ENCODE results near the gene ACER3. TPM values are rescaled to one million over a fixed set of nuclear protein-coding genes. Genes with fewer than 3 reads are reported as not detected.

The ACER3 gene
- total RNA-seq, 1 donor from 2014 or later: 14.7 TPM

GRCh38 chr11:76872959-76873827 is 12.5 kb downstream of the ACER3 start:
- Mint-ChIP-seq H3K27ac (no peak overlapping the region), H3K4me1 (ENCODE audit: low read depth) (peaks cover 9% of the 10 kb centered on the region), H3K9me3 (ENCODE audit: low read depth) (no peaks in the 10 kb centered on the region), H3K36me3 (ENCODE audit: insufficient read depth) (peaks cover 10% of the 10 kb centered on the region), H3K4me3 (ENCODE audit: low read depth) (no peak overlapping the region), H3K27me3 (no peaks in the 10 kb centered on the region)
- no peak for DNase-seq (ENCODE audit: low spot score, unreplicated experiment)
- no peak for TF ChIP-seq CTCF (IDR thresholded peaks at IDR 0.05; ENCODE audit: unreplicated experiment)

DNA sequence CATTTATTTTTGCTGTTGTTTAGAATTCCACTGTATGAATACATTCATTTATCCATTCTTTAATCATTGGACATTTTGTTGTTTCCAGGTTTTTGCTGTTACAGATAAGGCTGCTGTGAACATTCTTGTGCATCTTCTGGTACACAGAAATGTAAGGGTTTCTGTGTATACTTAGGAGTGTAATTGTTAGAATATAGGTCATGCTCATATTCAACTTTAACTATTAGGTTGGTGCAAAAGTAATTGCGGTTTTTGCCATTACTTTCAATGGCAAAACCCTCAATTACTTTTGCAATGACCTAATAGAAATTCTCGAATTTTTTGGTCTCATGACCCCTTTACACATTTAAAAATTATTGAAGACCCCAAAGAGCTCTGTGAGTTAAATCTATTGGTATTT is 17.3 kb downstream of the ACER3 start:
- no peak for TF ChIP-seq CTCF (IDR thresholded peaks at IDR 0.05; ENCODE audit: unreplicated experiment)
- no peak overlapping the region for H3K27ac Mint-ChIP-seq
- peaks cover 1% of the 10 kb centered on the region for H3K36me3 Mint-ChIP-seq (ENCODE audit: insufficient read depth)
- H3K4me1 Mint-ChIP-seq (ENCODE audit: low read depth): peaks cover 9% of the 10 kb centered on the region
- H3K9me3 Mint-ChIP-seq (ENCODE audit: low read depth): peaks cover 4% of the 10 kb centered on the region
- no peak overlapping the region for H3K4me3 Mint-ChIP-seq (ENCODE audit: low read depth)
- DNase-seq (ENCODE audit: low spot score, unreplicated experiment): no peak
- no peaks in the 10 kb centered on the region for H3K27me3 Mint-ChIP-seq

- Mint-ChIP-seq H3K4me3 (ENCODE audit: low read depth) (no peak overlapping the region), H3K27me3 (no peaks in the 10 kb centered on the region), H3K27ac (no peak overlapping the region), H3K9me3 (ENCODE audit: low read depth) (peaks cover 4% of the 10 kb centered on the region), H3K4me1 (ENCODE audit: low read depth) (peaks cover 4% of the 10 kb centered on the region), H3K36me3 (ENCODE audit: insufficient read depth) (peaks cover 1% of the 10 kb centered on the region)
- TF ChIP-seq CTCF (IDR thresholded peaks at IDR 0.05; ENCODE audit: unreplicated experiment): no peak
- DNase-seq (ENCODE audit: low spot score, unreplicated experiment): no peak
These were observed 19.6 kb downstream of the ACER3 start for GRCh38 chr11:76880314-76880713.

GRCh38 chr11:76880956-76881355 is 20.2 kb downstream of the ACER3 start:
- Mint-ChIP-seq H3K36me3 (ENCODE audit: insufficient read depth) (peaks cover 1% of the 10 kb centered on the region), H3K27ac (no peak overlapping the region), H3K9me3 (ENCODE audit: low read depth) (peaks cover 4% of the 10 kb centered on the region), H3K4me3 (ENCODE audit: low read depth) (no peak overlapping the region), H3K27me3 (no peaks in the 10 kb centered on the region), H3K4me1 (ENCODE audit: low read depth) (peaks cover 4% of the 10 kb centered on the region)
- DNase-seq (ENCODE audit: low spot score, unreplicated experiment): no peak
- TF ChIP-seq CTCF (IDR thresholded peaks at IDR 0.05; ENCODE audit: unreplicated experiment): no peak

DNA sequence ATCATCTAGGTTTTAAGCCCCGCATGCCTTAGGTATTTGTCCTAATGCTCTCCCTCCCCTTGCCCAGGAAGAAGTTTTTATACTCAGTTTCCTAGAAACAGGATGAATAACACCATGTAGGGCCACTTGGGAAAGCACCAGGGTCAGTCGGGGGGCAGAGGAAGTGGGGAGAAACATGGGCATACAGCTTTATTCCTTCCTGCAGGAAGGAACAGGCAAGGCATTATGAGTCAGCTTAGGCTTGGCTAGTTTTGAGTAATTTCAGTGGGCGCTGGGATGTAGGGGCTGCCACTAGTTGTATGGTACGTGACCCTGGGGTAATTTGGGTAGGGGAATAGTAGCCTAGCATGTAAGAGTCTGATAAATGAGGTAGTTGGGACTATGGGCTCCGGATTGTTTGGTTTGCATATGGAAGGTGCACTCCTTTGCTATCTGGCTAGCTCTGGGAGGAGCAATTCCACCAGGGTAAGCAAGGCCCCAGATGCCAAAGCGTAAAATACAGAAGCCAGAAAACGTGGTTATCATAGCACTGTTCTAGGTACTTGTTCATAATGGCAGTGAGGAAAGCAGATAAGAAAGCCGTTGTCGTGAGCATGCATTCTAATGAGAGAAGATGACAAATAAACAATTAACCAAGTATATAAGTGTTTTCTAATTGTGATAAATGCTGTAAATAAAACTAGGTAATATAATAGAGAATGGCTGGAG is 24.8 kb downstream of the ACER3 start:
- DNase-seq (ENCODE audit: low spot score, unreplicated experiment): no peak
- no peak overlapping the region for H3K4me3 Mint-ChIP-seq (ENCODE audit: low read depth)
- no peaks in the 10 kb centered on the region for H3K36me3 Mint-ChIP-seq (ENCODE audit: insufficient read depth)
- H3K27me3 Mint-ChIP-seq: no peaks in the 10 kb centered on the region
- no peak for TF ChIP-seq CTCF (IDR thresholded peaks at IDR 0.05; ENCODE audit: unreplicated experiment)
- peaks cover 4% of the 10 kb centered on the region for H3K9me3 Mint-ChIP-seq (ENCODE audit: low read depth)
- H3K27ac Mint-ChIP-seq: no peak overlapping the region
- peaks cover 4% of the 10 kb centered on the region for H3K4me1 Mint-ChIP-seq (ENCODE audit: low read depth)

Data from progenitor cell of endocrine pancreas (in vitro differentiated cells).